HG02870 (cell line): ENCODE measurements around the gene FGFR3.

Source experiments
- ATAC-seq: cut with Tn5 transposase; IDR thresholded peaks from one replicate; pipeline ENCODE4 v1.9.1; 2021; ENCODE audit warnings: mild to moderate bottlenecking, moderate library complexity; ENCODE audit not compliant: unreplicated experiment

FGFR3 gene

DNA sequence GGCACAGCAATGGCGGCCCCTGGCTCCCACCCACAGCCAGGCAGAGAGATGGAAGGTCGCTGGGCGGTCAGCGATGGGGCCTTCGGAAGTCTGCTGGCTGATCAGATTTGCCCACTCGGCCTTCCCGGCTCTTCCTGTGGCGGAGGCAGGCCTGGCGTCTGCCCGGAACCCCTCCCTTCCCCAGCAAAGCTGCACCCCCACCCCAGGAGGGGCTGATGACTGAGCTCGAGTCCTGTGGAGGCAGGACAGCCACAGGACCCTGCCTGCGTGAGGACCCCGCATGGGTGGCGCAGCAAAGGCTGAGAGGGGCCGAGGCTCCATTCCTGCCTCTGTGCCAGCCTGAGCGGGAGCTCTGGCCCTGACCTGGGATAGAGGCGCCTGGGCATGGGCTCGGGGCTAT, 37.0 kb upstream of the FGFR3 start:
- no peak for ATAC-seq

DNA sequence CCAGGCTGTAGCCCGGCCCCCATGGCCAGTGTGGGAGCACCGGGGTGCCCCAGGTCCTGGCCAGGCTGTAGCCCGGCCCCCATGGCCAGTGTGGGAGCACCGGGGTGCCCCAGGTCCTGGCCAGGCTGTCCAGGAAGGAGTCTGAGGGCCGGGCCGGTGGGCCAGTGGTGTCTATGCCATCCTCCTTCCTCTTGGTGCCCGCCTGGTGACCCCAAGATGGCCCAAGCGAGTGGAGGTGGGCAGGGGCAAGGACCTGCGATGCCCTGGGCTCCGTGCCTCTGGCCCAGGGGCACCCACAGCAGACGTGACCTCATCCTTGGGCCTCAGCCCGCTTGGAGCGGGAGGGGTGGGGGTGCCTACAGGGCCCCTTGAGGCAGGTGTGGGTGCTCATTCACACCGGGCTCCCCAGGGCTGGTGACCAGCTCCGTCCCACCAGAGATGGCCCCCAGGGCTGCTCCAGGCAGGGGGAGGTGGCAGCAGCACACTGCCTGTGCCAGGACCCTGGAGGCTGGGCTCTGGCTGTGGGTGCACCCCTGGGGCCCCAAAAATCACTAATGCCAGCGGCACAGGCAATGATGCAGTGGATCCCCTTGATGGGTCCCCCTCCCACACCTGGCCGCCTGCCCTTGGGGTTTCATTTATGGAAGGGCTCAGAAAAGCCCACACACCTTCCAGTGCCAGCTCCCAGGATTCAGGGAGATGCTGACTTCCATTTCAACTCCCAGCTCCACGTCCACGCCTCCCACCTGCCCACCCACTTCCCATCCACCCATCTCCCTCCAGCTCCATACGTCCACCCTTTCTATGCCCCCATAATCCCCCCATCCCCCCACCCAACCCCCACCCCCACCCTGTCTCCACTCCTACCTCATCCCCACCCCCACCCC, 36.0 kb upstream of the FGFR3 start:
- ATAC-seq = no peak

- ATAC-seq = no peak
Observed at GRCh38 chr4:1757836-1758235, 35.3 kb upstream of the FGFR3 start.

DNA sequence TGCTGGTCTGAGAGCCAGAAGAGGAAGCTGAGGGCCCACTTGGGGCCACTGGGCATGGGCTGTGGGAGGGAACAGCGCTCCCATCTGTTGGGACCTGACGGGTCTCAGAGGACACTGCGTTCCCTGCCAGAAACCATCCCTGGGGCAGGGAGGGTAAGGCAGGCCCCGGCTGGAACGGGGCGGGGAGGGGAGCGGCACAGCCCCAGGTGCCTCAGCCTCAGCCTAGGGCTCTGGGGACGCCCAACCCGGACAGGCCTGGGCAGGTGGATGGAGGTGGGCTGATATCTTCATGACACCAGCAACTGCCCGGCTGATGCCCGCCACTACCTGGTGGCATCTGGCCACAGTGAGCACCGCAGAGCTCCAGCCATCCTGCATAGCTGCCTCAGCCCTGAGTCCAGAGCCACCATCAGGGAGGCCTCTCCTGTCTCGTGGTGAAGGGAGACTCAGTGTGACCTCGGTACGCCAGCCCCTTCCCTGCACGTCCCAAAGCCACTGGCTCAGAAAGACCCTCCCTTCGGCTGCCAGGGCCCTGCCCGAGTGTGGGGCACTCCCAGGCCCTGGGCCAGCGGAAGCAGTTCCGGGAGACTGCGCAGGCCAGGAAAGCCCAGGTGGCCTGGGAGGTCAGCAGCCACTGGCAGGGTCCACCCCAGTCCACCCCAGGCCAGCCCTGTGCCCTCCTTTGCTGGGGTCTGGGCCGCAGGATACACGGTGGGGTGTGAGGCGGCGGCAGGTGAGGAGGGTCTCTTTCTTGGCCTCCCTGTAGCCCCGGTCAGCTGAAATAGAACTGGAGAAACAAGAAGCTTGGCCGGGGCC, 34.6 kb upstream of the FGFR3 start:
- no peak for ATAC-seq

GRCh38 chr4:1759170-1759817, 33.8 kb upstream of the FGFR3 start:
- no peak for ATAC-seq

GRCh38 chr4:1759818-1760223, 33.3 kb upstream of the FGFR3 start:
- ATAC-seq = no peak

- no peak for ATAC-seq
Observed at GRCh38 chr4:1760521-1761071, 32.5 kb upstream of the FGFR3 start.

DNA sequence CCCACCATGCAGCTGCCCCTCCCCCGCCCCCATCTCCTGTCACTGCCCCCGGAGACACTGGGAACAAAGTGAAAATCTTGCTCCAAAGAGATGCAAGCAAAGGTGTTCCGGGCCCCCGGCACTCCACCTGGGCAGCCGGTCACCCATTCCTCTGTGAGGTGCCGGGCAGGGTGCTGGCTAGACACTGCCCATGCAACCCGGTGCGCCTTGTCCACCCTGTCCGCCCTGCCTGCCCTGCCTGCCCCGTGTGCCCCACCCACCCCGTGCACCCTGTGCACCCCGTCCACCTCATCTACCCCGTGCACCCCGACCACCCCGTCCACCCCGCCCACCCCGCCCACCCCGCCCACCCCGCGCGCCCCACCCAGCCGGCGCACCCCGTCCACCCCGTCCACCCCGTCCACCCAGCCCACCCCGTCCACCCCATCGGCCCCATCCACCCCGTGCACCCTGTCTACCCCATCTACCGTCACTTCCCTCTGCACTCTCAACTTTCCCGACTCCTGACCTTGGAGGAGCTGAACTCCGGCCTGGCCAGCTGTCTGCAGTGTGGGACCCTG, 31.9 kb upstream of the FGFR3 start:
- no peak for ATAC-seq

GRCh38 chr4:1762264-1763010, 30.7 kb upstream of the FGFR3 start:
- no peak for ATAC-seq

- ATAC-seq = no peak
Observed at GRCh38 chr4:1763070-1763549, 30.0 kb upstream of the FGFR3 start.

- no peak for ATAC-seq
Observed at GRCh38 chr4:1763550-1764080, 29.5 kb upstream of the FGFR3 start.

DNA sequence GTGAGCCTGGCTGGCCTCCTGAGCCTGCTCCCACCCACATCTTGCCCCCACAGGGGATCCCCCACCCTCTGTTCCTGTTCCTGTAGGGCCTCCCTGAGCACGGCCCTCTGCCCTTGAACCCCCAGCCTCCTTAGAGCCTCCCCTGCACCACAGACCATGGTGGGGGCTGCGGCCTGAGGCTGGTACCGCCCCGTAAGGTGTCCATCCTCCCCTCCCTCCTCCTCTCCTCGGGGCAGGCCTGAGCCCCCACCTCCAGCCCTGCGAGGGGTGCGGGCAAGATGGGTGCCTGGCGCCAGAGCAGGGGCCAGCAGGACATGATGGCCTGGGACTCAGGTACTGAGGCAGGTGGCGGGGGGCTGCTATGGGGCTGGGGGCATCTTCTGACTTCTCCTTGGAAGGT, 28.4 kb upstream of the FGFR3 start:
- ATAC-seq = no peak

- ATAC-seq = no peak
Observed at GRCh38 chr4:1765409-1766072, 27.6 kb upstream of the FGFR3 start.

DNA sequence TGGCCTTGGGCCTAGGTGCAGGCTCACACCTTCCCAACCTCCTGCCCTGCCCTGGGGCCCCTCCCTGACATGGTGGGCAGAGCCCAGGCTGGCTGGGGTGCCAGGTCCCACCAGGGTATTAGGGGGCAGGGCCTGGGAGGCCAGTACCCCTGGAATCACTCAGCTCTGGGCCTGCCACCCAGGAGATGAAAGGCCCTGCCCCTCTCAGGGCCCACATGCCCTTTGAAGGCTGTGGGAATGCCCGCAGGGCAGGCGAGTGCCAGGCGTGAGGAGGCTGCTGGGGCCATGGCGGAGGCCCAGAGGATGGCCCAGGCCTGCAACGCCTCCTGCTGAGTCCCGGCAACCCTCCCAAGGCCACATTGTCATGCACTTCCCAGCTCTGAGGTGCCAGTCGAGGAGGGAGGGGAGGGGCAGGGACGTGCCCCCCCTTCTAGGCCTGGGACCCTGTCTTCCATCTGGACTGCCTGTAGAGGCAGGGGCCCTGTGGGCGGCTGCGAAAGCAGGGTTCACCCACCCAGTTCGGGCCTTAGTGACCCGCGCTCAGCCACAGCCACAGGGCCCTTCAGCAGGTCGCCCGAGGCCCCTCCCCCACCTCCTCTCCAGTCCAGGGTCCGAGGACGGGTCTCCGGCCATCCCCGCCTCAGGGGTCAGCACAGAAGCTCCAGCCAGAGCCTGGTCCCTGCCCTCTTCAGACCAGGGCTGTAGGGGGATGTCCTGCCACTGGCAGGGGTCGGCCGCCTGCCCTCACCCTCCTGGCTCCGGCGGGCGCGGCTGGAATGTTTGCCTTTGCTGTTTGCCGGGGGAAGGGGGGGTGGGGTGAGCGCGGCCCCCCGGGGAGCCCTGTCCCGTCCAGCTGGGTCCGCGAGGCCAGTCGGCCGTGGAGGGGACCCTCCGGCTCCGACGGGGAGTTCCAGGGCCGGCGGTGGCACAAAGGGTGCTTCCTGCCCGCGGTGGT, 26.7 kb upstream of the FGFR3 start:
- no peak for ATAC-seq

- no peak for ATAC-seq
Observed at GRCh38 chr4:1767061-1767769, 25.9 kb upstream of the FGFR3 start.

DNA sequence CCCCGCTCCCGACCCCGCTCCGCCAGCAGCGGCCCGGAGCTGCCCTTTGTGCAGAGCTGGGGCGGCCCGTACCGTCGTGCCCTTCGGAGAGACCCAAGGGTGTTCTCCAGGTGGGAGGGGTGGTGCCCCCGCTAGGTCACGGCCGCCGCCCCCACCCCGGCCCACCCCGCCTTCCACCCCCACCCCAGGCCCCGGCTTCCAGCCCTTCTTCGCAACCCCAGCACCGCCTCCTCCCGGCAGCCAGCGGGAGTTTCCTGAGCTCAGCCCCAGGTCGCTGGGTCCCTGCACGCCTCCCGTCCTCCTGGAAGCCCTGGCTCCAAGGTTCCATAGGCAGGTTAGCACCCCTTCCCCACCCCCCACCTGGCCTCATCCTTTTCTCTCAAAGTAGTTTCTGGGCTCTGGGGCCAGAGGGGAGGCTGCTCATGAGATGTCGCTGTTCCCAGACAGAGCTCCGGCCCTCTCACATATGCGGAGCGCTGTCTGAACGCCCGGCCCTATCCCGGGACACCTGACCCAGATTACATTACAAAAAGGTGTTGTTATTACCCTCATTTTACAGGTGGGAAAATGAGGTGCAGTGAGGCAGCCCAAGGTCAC, 25.2 kb upstream of the FGFR3 start:
- ATAC-seq = no peak

GRCh38 chr4:1768367-1769034, 24.6 kb upstream of the FGFR3 start:
- ATAC-seq = no peak
